Measurements from ENCODE around the gene CD99L2. TPM values are rescaled to one million over a fixed set of nuclear protein-coding genes. Genes with fewer than 3 reads are reported as not detected.

CD99L2 gene
- total RNA-seq, 1 experiment from 2014 or later, result 156 TPM

DNA sequence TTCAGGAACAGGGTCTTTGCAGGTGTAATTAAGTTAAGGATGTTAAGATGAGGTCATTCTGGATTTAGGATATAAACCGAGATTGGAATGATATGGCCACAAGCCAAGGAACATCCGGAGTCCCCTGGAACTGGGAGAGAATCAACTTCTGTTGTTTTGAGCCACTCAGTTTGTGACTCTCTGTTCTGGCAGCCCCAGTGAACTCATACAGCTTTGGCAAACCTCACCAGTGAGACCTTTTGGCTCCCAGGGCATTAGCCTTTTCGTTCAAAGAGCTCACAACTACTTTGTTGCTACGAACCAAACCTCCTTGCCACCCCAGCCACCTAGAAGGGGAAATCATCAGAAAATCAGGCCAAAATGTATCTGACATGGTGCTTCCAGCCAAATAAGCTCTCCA, 124.8 kb downstream of the CD99L2 start:
- Histone ChIP-seq H3K4me3 (ENCODE audit: low read depth in 2 of 2, low read length in 2 of 2) (no peak overlapping the region), H3K27ac (ENCODE audit: low read length) (no peak overlapping the region), H3K27me3 (ENCODE audit: control insufficient read depth, insufficient read depth, low read length) (no peaks in the 10 kb centered on the region), H3K4me1 (ENCODE audit: control insufficient read depth, insufficient read depth, low read length) (no peaks in the 10 kb centered on the region), H3K9me3 (ENCODE audit: control insufficient read depth, insufficient read depth, low read depth, low read length) (no peaks in the 10 kb centered on the region), H3K36me3 (ENCODE audit: control insufficient read depth, insufficient read depth, low read length) (no peaks in the 10 kb centered on the region)
- in situ Hi-C loops (cut with HindIII; ENCODE audit: low pct_unique_long_range_greater_than_20kb, low sequenced_read_pairs), result no loop called here
- ChIA-PET CTCF (no interaction called here), POLR2A (no interaction called here)
- intact Hi-C loops (cut with micrococcal nuclease; ENCODE audit: unreplicated experiment), result loop anchor here (1.0 to 10.0 kb wide), 3 partner anchors 111 to 309 kb away; partner anchors contain the start of gene HMGB3
- no peak for ATAC-seq
- DNase-seq (ENCODE audit: low read depth, low spot score), result no peak
- TF ChIP-seq TCF7L2 (IDR thresholded peaks at IDR 0.05; ENCODE audit: low read depth, low read length), result no peak
- TF ChIP-seq REST (IDR thresholded peaks at IDR 0.05; ENCODE audit: insufficient read depth in 1 of 2, low read depth in 2 of 2, low read length in 1 of 2), result no peak
- TF ChIP-seq POLR2AphosphoS5 (IDR thresholded peaks at IDR 0.05; ENCODE audit: low read depth, low read length), result no peak
- TF ChIP-seq SIN3A (IDR thresholded peaks at IDR 0.05; ENCODE audit: borderline replicate concordance, insufficient read depth, low read depth, low read length), result no peak
- TF ChIP-seq, protein P1, sequence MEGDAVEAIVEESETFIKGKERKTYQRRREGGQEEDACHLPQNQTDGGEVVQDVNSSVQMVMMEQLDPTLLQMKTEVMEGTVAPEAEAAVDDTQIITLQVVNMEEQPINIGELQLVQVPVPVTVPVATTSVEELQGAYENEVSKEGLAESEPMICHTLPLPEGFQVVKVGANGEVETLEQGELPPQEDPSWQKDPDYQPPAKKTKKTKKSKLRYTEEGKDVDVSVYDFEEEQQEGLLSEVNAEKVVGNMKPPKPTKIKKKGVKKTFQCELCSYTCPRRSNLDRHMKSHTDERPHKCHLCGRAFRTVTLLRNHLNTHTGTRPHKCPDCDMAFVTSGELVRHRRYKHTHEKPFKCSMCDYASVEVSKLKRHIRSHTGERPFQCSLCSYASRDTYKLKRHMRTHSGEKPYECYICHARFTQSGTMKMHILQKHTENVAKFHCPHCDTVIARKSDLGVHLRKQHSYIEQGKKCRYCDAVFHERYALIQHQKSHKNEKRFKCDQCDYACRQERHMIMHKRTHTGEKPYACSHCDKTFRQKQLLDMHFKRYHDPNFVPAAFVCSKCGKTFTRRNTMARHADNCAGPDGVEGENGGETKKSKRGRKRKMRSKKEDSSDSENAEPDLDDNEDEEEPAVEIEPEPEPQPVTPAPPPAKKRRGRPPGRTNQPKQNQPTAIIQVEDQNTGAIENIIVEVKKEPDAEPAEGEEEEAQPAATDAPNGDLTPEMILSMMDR (IDR thresholded peaks at IDR 0.05), result no peak
- BruUV-seq (replicated peaks), result no TSS peak

GRCh38 chrX:150773117-150773516, 125.4 kb downstream of the CD99L2 start:
- TF ChIP-seq SIN3A (IDR thresholded peaks at IDR 0.05; ENCODE audit: borderline replicate concordance, insufficient read depth, low read depth, low read length) (no peak), POLR2AphosphoS5 (IDR thresholded peaks at IDR 0.05; ENCODE audit: low read depth, low read length) (no peak)
- TF ChIP-seq, protein P1 (IDR thresholded peaks at IDR 0.05), result no peak
- Histone ChIP-seq H3K27me3 (ENCODE audit: control insufficient read depth, insufficient read depth, low read length) (no peaks in the 10 kb centered on the region), H3K27ac (ENCODE audit: low read length) (no peak overlapping the region), H3K4me3 (ENCODE audit: low read depth in 2 of 2, low read length in 2 of 2) (no peak overlapping the region), H3K9me3 (ENCODE audit: control insufficient read depth, insufficient read depth, low read depth, low read length) (no peaks in the 10 kb centered on the region), H3K36me3 (ENCODE audit: control insufficient read depth, insufficient read depth, low read length) (no peaks in the 10 kb centered on the region), H3K4me1 (ENCODE audit: control insufficient read depth, insufficient read depth, low read length) (no peaks in the 10 kb centered on the region)
- ChIA-PET CTCF (interaction anchor here (1.6 kb wide), 1 partner anchor 309 kb away, joined by 13 read pairs; no protein-coding TSS in a partner anchor), POLR2A (no interaction called here)
- ATAC-seq, result no peak
- intact Hi-C loops (cut with micrococcal nuclease; ENCODE audit: unreplicated experiment) (loop anchor here (1.0 to 10.0 kb wide), 3 partner anchors 112 to 309 kb away; partner anchors contain the start of gene HMGB3), in situ Hi-C loops (cut with HindIII; ENCODE audit: low pct_unique_long_range_greater_than_20kb, low sequenced_read_pairs) (no loop called here)
- no TSS peak for BruUV-seq (replicated peaks)
- no peak for DNase-seq (ENCODE audit: low read depth, low spot score)
